Right hindlimb (tissue), 1 donor: Measurements from ENCODE around the gene PIPOX.

ENCODE experiments used
- DNase-seq: peaks from one replicate; pipeline ENCODE4 v3.0.0-alpha.2; 2018

The PIPOX gene

DNA sequence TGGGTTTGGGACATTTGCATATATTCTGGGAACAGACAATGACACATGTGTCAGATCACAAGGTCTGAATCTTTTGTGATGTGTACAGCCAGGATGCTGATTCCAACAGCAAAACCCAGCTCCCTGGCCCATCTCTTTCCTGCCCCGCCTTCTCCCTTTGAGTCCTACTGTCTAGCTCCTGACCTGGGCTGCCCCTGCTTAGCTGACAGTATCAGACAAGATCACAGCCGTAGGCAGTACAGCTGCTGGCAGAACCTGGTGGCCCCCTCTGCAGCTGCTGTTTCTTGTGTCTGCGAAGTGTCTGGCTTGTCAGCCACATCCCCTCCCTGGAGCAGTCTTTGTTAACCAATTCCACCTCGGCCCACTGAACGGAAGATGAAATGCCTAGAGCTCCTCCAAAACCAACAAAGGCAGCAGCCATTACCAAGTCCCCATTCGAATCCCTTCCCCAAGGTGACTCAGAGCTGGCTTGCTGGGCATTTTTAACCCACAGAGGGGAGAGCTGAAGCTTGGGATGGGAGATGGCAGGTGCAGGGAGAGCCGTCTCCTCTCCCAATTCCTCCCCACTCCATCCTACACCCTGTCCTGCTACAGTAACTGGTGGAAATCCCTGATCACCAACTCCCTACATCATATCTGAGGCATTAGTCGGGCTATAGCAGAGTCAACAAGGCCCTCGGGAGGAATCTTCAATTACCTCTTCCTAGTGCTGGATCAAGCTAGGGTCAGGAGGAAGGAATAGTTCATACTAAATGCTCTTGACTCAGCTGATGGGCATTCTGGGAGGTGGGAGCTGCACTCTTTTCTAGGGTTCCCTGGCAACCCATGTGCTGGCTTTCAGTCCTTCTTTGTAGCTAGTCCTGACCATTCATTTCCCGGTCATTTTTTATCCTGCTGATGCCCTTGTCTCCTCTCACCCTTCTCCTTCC is 5.8 kb downstream of the PIPOX start:
- DNase-seq: peak; percentile 69

DNA sequence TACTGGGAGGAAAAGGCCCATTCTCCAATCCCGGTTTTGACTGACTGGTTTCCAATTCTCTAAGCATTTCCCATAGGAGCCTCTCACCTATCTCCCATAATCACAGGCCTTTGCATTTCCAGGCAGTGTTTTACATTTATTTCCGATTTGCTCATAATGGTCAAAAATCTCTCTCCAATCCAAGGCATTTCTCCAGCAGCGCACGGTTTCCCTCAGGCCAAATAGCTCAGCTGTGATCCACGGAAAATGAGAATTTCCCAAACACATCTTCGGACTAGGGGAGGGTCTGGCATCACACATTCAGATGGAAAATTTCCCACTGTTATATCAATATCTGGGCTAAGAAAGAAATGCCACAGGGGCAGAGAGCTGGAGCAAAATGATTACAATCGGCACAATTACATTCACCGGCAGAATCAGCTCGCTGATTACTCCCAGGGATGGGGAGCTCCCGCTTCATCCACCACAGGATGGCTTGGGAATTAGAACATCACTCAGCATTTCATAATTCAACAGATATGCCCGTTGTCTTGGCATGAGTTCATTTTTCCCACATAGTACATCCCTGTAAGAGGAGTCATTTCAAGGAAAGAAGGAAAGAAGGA is 6.7 kb downstream of the PIPOX start:
- DNase-seq: no peak

- DNase-seq: no peak
Measured at GRCh38 chr17:29050176-29050575, 7.2 kb downstream of the PIPOX start.

GRCh38 chr17:29051194-29051593 is 8.3 kb downstream of the PIPOX start:
- DNase-seq: no peak

GRCh38 chr17:29051731-29052130 is 8.8 kb downstream of the PIPOX start:
- no peak for DNase-seq

DNA sequence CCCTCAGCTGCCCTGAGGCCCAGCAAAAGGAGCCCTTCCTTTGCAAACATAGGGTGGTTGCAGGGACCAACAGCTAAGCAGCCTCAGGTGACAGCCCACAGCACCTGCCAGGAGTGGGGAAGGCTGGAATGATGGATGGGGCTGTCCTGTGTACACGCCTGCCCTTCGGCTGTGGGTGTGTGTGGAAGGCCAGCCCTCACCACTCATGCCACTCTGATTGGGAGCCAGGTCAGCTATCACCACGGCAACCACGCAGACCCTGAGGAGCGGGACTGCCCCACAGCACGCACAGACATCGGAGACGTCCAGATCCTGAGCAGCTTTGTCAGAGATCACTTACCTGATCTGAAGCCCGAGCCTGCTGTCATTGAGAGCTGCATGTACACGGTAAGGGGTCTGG is 11.9 kb downstream of the PIPOX start:
- DNase-seq: no peak

DNA sequence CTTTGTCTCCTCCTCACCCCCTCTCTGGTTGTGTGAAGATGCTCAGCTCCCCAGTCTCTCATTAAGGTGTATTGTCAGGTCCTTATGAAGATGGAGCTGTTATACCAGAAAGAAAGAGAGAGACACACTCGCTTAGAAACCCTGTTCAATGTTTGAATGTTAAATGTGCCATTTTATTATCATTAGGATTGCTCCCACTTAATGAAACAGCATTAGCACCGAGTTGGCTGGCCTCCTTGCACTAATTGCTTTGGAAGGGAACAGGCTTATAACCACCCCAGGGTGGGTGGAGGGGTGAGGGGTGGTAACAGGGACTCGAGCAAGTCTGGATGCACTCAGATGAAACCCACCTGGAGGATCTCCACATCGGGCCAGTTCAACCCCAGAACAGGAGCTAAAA is 14.4 kb downstream of the PIPOX start:
- no peak for DNase-seq

GRCh38 chr17:29058391-29058790 is 15.4 kb downstream of the PIPOX start:
- no peak for DNase-seq

DNA sequence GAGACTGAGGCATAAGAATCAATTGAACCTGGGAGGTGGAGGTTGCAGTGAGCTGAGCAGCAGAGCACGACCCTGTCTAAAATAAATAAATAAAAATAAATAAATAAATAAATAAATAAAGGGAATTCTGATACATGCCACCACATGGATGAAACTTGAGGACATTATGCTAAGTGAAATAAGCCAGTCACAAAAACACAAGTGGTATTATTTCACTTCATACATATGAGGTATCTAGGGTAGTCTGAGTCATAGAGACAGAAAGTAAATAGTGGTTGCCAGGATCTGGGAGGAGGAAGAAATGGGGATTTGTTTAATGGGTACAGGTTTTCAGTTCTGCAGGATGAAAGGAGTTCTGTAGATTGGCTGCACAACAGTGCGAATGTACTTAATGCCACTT is 16.3 kb downstream of the PIPOX start:
- DNase-seq: no peak

DNA sequence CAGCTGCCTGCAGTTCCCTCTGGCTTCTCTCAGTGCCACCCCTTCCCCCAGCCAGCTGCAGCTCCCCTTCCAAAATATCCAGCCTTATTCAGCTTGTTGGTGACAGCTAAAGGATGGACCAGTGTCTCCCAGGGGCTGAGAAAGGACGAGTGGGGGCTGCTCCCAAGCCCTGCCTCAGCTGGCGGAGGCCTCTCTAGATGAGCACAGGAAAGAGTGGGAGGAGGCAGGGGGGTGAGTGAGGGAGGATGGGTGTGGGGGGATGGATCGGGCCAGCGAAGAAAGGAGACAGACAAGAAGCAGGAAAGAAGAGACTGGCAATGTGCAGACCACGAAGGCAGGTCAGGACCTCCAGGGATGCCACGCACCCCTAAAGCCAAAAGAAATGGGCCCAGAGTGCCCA is 17.5 kb downstream of the PIPOX start:
- DNase-seq: peak; percentile 38

DNA sequence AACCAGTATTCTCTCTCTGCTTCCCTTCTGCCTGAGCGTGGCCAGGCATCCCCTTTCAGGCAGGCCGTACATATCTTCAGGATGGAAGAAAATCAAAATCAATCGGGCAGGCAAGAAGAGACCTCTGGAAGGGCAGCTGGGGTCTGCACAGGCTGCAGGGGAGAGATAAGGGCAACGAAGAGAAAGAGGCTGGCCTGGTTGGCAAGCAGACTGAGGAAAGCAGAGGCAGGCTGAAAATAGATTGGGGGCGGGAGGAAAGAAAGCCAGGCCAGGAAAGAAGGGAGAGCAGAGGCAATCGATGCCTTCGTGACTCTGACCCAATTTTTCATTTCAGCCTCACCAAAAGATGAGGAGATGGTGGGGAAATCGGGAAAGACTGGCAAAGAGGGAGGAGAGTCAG is 18.1 kb downstream of the PIPOX start:
- DNase-seq: no peak

GRCh38 chr17:29062215-29062614 is 19.3 kb downstream of the PIPOX start:
- DNase-seq: no peak

GRCh38 chr17:29063992-29064391 is 21.1 kb downstream of the PIPOX start:
- no peak for DNase-seq

DNA sequence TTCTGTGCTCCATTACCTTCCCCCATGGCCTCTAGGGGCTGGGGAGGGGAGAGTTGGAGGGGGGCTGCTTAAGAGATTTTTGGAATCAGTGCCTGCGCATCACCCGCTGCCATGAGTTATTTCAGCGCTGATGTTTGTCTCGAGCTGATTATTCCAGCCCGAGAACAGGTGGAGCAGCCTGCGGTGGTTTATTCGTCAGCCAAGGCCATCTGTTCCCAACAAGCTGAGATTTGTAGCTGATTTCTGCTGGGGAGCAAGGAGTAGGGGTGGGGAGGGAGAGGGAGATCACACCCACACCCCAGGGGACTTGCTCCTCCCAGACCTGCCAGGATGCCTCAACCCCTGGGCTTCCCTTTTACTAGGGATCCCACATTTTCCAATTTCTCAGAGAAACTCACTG is 23.1 kb downstream of the PIPOX start:
- DNase-seq: no peak

DNA sequence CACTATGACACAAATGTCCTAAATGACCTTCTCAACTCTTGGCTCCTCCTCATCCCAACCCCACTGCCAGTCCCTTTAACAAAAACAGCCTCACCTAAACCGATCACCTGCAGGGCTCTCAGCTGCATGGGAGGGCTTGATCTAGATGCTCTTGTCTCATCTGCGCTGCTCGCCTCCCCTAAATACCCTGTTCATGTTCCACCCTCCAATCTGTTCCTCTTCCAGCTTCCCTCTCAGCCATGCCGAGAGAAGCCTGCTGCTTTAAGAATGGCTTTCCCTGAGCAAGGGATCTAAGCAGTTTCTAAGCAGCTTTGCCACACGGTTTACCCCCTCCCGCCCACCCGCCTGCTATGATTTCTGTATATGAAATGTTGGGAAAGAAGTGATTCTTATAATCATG is 23.7 kb downstream of the PIPOX start:
- DNase-seq: no peak

GRCh38 chr17:29068818-29069217 is 25.9 kb downstream of the PIPOX start:
- peak; percentile 62 for DNase-seq

GRCh38 chr17:29069526-29070041 is 26.6 kb downstream of the PIPOX start:
- peak; percentile 56 for DNase-seq

DNA sequence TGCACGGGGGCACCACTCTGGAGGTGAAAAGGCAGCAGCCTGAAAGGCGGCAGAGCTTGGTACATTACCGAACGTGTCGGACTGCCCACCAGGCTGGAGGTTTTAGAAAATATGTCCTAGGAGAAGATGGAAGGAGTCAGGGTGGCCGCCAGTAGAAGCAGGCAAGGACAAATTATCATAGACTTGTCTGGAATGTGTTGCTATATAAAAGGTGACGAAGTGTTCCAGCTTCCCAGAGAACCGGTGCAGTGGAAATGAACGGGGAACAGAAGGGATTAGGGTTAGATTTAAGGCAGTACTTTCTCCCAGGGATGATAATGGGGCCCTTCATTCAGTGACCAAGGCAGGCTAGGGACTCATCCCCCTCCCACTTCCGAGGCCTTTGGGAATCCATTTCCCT is 27.4 kb downstream of the PIPOX start:
- DNase-seq: no peak

DNA sequence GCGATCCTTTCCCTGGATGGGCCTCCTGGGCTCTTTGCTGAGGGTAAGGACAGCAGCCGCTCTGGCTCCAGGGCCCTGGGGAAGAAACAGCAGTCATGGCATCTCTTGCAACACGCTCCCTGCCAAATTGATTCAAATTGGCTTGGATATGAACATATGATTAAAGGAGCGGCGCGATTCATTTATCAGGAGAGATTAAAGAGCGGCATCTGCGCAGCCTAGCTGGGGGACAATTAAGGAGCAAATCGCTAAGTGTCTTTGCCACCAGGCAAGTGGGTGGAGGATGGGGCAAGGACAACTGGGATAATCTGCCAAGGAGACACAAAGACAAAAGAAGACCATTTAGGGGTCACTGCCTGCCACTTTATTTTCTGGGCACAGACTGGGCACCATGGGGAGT is 27.8 kb downstream of the PIPOX start:
- no peak for DNase-seq

DNA sequence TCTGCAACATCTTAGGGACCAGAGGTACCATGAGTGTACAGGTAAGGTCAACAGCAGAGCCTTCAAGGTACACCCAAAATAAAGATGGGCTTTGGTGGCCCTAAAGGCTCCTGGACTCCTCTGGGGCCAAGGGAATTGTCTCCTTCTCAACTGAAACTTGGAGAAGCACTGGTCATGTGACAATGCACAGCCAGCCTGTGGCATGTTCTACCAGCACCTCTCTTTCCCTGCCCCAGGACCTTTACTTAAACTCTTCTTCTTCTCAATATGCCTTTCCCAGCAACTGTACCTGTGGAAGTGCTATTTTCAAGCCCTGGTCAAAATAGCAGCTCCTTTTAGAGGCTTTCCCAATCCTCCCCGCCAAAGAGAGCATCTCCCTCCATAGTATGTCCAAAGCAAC is 28.4 kb downstream of the PIPOX start:
- no peak for DNase-seq

DNA sequence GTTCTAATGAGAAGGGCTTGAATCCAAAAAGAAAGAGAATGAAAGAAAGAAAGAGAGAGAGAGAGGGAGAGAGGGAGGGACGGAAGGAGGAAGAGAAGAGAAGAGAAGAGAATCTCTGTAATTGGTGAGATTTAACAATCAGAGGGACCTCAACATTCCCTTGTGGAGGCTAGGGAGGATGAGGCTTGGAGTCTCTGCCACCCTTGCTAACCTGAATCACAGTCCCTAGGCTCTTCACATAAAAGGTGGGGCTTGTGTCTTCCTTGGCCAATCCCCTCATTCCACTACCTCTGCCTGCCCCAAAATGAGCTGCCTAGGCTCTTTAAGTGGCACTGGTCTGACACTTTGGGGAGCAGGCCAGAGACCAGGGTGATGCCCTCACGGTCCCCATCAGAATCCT is 30.1 kb downstream of the PIPOX start:
- DNase-seq: no peak

DNA sequence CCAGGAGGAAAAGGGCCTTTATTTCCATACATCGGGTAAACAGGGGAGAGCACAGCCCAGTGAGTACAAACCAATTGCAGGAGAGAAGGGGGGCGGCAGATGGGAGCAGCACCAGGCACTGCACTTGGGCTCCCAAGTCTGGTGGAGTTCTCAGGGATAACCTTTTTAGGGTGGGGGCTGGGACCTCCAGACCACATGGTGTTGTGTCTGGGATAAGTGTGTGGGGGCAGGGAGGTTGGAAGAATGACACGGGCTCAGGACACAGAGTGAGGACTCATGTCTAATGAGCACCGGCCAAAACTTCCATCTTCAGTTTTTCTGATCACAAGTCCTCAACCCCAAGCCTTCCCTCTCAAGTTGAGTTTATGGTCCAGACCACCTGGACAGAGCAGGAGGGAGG is 30.6 kb downstream of the PIPOX start:
- DNase-seq: no peak

DNA sequence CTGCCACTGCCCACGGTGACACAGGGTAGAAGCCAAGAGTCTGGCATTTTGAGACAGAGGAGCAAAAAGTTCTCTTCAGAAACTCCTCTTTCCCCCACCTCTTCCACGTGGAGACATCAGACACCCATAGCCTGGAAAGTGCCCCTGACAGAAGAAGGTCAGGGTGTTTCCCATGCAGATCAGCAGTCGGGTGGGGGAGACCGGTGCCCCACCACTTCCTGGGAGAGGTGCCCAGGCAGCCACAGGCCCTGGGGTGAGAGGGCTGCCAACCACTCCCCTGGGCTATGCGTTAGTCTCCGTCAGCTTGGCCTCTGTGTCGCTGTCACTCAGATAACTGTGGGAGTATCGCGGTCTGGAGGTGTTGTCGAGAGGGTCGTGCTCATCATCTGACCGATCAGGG is 31.5 kb downstream of the PIPOX start:
- no peak for DNase-seq

DNA sequence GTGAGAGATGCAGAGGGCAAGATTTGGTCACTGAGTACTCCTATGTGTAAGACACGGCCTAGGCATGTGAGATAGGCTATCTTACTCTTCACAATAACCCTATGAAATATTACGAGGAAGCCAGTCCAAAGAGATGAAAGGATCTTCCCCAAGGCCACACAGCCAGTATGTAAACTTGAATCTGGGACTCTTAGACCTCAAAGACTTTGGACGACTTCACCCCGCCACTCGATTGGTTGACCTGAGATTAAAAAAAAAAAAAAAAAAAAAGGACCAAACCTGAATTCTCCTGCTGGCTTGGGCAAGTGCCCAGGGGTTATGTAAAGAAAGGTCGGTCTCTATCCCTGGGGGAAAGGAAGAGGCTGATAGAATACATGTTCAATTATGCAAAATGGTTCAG is 33.1 kb downstream of the PIPOX start:
- DNase-seq: no peak
